Measurements from ENCODE around the gene TET3.

GRCh38 chr2:73946215-73946614 lies 38.5 kb upstream of the TET3 start:
- TF ChIP-seq TAF1 (IDR thresholded peaks at IDR 0.05; ENCODE audit: borderline replicate concordance, low read depth, low read length) (no peak), POLR2A (IDR thresholded peaks at IDR 0.05; ENCODE audit: low read depth, low read length) (no peak), POLR2AphosphoS5 (IDR thresholded peaks at IDR 0.05; ENCODE audit: low read depth, low read length) (no peak)
